Right lobe of liver (tissue), 6 donors: ENCODE data around the gene PDGFB. TPM values are rescaled to one million over a fixed set of nuclear protein-coding genes. Genes with fewer than 3 reads are reported as not detected.
A peak's percentile ranks its signal among the peaks of the same experiment; 100 is the strongest.

ENCODE experiments used
- ATAC-seq, 4 donors: fragments of 200-7000 bp; cut with Tn5 transposase; one replicate each; pipeline ENCODE4 v1.9.1; 2020; ENCODE audit warnings: mild to moderate bottlenecking in 4 of 4, moderate library complexity in 4 of 4
- DNase-seq, 3 donors: peaks; one replicate each; pipeline ENCODE4 v3.0.0-alpha.2; 2020
- H3K27ac ChIP-seq, 3 donors: fragments of 200-600 bp; one replicate each; pipeline ENCODE4 v1.8.0; 2022
- H3K27me3 ChIP-seq, 2 donors: fragments of 200-600 bp; one replicate each; pipeline ENCODE4 v1.8.0; 2022
- H3K36me3 ChIP-seq, 4 donors: fragments of 200-600 bp; sonication (generic) in 1 of 4; one replicate each; pipeline versions ENCODE4 v1.5.1 to v1.8.0; 2017 to 2022; ENCODE audit warnings: control low read depth in 1 of 4
- H3K4me1 ChIP-seq, 4 donors: fragments of 200-600 bp; sonication (generic) in 1 of 4; one replicate each; pipeline versions ENCODE4 v1.5.1 to v1.8.0; 2017 to 2022; ENCODE audit warnings: control low read depth in 1 of 4
- H3K4me3 ChIP-seq, 3 donors: fragments of 200-600 bp; one replicate each; pipeline ENCODE4 v1.8.0; 2022
- H3K9me3 ChIP-seq, 4 donors: fragments of 200-600 bp; sonication (generic) in 1 of 4; one replicate each; pipeline versions ENCODE4 v1.5.1 to v1.8.0; 2017 to 2022; ENCODE audit warnings: control low read depth in 1 of 4
- POLR2A ChIP-seq: fragments of 450-650 bp; IDR thresholded peaks from one replicate; pipeline ENCODE4 v1.6.1; 2017; ENCODE audit warnings: antibody characterized with exemption, mild to moderate bottlenecking
- WGBS: methylation state at CpG from one replicate; pipeline ENCODE4 v1.1.6; 2018; ENCODE audit warnings: low coverage, low lambda C conversion rate; ENCODE audit not compliant: insufficient coverage; ENCODE audit errors: missing lambda C conversion rate; 5-methylcytosine and 5-hydroxymethylcytosine counted together
- intact Hi-C, 2 donors: fragments of 100-400 bp; cut with DNase I; formaldehyde crosslinking; loops; one replicate each; pipeline versions ENCODE4 v1.11.2 to v1.14.1; 2022
- total RNA-seq, 6 experiments: library from RNA; depleted of rRNA in 2 of 6; stranded (reverse); fragments of >200 nt in 2 of 6; fragmentation: NEBNext Ultra II Directional in 3 of 6; extraction: Animal tissue kit (Norgen Biotek cat#: 25700) in 3 of 6; gene quantifications; one replicate each; pipeline versions ENCODE4 v1.1.0 to v1.2.4, GENCODE V29; 2016 to 2023
- TF ChIP-seq, protein P1 (sequence below), 4 donors: fragments of 200-600 bp in 3 of 4; fragments of 450-650 bp in 1 of 4; IDR thresholded peaks; one replicate each; pipeline versions ENCODE4 v1.5.1 to v1.8.0; 2016 to 2022; ENCODE audit warnings: antibody characterized with exemption in 4 of 4, mild to moderate bottlenecking in 2 of 4
- donor health status: DM: no; HTN: yes; CAD: no.
- donor health status: DM: no; HTN: no; CAD: no.
- donor health status: DM: no; HTN: no; CAD: no.
- donor health status: DM: no; HTN: yes; CAD: no.
- donor health status: DM: no; HTN: yes; CAD: no.

Gene PDGFB
- total RNA-seq, 6 experiments from 2014 or later: 0.90 to 10.2 (median 3.3) TPM

DNA sequence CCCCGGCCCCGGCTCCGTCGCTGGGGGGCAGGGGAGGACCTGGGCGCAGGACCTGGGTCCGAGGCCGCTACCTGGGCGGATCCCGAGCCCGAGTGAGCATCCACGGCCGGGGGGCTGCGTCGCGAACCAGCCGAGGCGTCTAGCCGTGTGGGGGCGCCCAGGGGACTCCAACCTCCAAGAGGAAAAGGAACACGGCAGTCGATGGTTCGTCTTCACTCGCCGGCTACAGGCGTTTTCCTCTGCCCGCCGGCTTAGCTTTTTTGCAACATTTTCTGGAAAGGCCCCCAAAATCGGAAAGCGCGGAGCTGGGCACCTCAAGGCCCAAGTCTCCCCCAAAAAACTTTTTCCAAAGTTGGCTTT is 666 bp downstream of the PDGFB start:
- no peaks in the 10 kb centered on the region for H3K36me3 ChIP-seq
- H3K27ac ChIP-seq: peak overlapping the region in 1 of 3 donors; percentile 66
- intact Hi-C loops: loop anchor here in 1 of 2 donors (10.0 kb wide), 1 partner anchor 71 kb away; the partner anchor contains the start of gene RPL3
- no peaks in the 10 kb centered on the region for H3K27me3 ChIP-seq
- no peak for ATAC-seq
- H3K9me3 ChIP-seq: no peaks in the 10 kb centered on the region
- TF ChIP-seq, protein P1, sequence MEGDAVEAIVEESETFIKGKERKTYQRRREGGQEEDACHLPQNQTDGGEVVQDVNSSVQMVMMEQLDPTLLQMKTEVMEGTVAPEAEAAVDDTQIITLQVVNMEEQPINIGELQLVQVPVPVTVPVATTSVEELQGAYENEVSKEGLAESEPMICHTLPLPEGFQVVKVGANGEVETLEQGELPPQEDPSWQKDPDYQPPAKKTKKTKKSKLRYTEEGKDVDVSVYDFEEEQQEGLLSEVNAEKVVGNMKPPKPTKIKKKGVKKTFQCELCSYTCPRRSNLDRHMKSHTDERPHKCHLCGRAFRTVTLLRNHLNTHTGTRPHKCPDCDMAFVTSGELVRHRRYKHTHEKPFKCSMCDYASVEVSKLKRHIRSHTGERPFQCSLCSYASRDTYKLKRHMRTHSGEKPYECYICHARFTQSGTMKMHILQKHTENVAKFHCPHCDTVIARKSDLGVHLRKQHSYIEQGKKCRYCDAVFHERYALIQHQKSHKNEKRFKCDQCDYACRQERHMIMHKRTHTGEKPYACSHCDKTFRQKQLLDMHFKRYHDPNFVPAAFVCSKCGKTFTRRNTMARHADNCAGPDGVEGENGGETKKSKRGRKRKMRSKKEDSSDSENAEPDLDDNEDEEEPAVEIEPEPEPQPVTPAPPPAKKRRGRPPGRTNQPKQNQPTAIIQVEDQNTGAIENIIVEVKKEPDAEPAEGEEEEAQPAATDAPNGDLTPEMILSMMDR (IDR thresholded peaks at IDR 0.05): no peak
- no peak for TF ChIP-seq POLR2A
- WGBS: 0% methylated on average over 6 of the region's 30 CpGs
- peak overlapping the region; percentile 48 to 53 (median 51) for H3K4me3 ChIP-seq
- H3K4me1 ChIP-seq: peaks cover 0 to 25% (median 4%) of the 10 kb centered on the region in 4 donors
- DNase-seq: no peak

DNA sequence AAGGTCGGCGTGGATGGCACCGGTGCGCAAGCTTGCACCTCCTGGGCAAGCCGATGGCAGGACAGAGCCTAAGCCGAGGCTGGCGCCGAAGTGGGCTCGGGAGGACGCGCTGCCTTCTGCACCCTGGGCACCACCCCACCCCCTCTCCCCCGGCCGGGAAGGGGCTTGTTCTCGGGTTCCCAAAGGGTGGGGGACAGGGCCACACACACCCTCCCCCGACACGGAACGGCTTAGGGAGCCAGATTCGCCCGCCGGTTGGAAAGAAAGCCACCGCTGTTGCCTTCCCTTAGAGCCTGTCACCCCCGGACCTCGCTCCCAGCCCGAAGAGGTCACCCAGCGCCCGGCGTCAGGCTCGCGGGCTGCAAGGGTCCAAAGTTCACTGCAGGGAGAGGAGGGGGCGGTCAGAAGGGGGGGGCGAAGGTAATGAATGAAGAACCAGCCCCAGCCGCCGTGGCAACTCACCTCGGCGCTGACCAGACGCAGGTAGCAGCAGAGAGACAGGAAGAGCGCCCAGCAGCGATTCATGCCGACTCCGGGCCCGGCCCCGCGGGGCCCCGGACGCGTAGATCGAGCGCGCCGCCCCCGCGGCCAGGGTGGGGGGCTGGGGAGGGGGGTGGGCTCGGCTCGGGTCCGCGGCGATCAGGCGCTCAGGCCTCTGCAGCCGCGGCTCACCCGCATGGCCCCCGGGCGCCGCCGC is 1.2 kb downstream of the PDGFB start:
- ATAC-seq (peak; percentile 18 to 55 (median 32)), DNase-seq (peak in 1 of 3 donors; percentile 62)
- no peaks in the 10 kb centered on the region for H3K36me3 ChIP-seq
- H3K9me3 ChIP-seq: no peaks in the 10 kb centered on the region
- H3K27me3 ChIP-seq: no peaks in the 10 kb centered on the region
- WGBS: 0% methylated on average over 25 of the region's 65 CpGs
- TF ChIP-seq, protein P1 (IDR thresholded peaks at IDR 0.05): no peak
- TF ChIP-seq POLR2A: peak; percentile 41
- peak overlapping the region in 2 of 3 donors; percentile 50 to 66 for H3K27ac ChIP-seq
- peak overlapping the region; percentile 48 to 53 (median 51) for H3K4me3 ChIP-seq
- intact Hi-C loops: loop anchor here in 1 of 2 donors (10.0 kb wide), 1 partner anchor 71 kb away; the partner anchor contains the start of gene RPL3
- peaks cover 0 to 25% (median 4%) of the 10 kb centered on the region in 4 donors for H3K4me1 ChIP-seq

DNA sequence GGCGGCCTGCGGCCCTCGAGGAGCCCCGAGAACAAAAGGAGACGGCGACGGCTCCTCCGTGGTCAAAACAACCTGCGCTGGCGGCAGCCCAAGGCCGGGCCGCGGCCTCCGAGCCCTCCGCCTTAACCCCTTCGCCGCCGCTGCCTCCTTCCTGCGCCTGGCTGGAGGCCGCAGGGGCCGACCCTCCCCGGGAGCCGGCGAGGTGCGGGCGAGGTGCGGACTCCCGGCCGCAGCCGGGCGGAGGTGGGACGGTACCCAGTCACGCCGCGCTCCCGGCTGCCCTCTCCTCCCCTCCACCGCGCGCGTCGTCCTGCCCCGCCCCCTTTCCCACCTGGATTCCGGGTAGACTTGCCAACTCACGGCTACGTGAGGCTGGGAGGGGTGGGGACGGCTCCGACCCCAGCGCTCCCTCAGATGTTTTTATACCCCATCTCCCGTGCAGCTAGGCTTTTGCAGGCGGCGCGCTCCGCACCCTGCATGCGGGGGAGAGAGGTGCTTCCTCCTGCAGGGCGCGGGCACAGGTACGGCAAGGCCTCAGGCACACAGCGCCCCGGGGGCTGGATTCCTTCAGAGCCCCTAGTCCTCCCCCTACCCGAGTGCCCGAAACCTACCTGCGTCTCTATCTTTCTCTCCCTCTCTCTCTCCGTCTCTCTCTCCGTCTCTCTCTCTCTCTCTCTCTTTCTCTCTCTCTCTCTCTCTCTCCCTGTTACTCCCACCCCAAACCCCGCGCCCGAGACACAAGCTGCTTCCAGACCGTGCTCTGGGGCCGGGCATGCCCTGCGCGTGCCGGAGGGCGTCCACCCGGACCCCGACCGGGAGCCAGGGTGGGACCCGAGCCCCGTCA is 2.0 kb downstream of the PDGFB start:
- TF ChIP-seq, protein P1 (IDR thresholded peaks at IDR 0.05): no peak
- TF ChIP-seq POLR2A: no peak
- H3K9me3 ChIP-seq: no peaks in the 10 kb centered on the region
- H3K27ac ChIP-seq: peak overlapping the region; percentile 37 to 66 (median 50)
- intact Hi-C loops: loop anchor here in 1 of 2 donors (10.0 kb wide), 1 partner anchor 72 kb away; the partner anchor contains the start of gene RPL3
- H3K36me3 ChIP-seq: no peaks in the 10 kb centered on the region
- ATAC-seq (peak in 3 of 4 donors; percentile 3 to 12 (median 9)), DNase-seq (no peak)
- peak overlapping the region; percentile 48 to 53 (median 51) for H3K4me3 ChIP-seq
- no peaks in the 10 kb centered on the region for H3K27me3 ChIP-seq
- H3K4me1 ChIP-seq: peaks cover 0 to 25% (median 4%) of the 10 kb centered on the region in 4 donors
- 0% methylated on average over 15 of the region's 78 CpGs for WGBS

DNA sequence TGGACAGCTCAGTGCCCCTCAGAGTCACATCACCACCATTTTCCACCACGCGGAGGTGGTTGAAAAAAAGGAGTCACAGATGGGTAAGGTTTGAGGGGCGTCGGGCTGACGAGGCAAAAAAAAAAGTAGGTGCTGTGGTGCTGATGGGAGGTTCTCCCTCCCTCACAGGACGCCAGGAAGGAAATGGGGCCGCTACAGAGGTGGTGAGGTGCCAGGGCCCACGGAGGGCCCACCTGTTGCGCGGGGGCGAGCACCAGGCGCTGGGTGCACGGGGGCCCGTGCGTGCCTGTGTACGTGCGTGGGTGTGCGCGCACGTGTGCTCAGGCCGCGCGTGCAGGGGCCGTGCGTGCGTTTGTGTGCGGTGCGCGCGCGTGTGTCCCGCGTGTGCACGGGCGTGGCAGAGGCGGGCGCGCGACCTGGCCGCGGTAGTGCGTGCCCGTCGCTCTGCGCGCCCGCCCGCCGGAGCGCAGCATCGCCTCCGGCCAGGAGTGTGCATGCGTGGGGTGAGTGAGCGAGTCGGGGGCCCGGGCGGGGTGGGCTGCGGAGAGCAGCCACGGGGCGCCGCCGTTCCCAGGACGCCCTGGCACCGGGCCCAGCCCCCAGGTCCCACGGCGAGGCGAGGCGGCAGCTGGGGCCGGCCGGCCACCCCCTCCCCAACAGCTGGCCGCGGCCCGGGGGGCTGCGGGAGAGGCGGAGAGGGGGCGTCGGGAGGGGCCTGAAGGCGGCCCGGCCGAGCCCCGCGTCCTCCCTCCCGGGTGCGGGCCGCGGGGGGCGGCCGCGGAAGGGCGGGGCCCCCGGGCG is 2.8 kb downstream of the PDGFB start:
- WGBS: 36% methylated on average over 14 of the region's 92 CpGs
- Histone ChIP-seq H3K27me3 (no peaks in the 10 kb centered on the region), H3K36me3 (no peaks in the 10 kb centered on the region), H3K4me3 (peak overlapping the region; percentile 48 to 53 (median 51)), H3K4me1 (peaks cover 0 to 25% (median 4%) of the 10 kb centered on the region in 4 donors), H3K27ac (peak overlapping the region; percentile 21 to 66 (median 37)), H3K9me3 (no peaks in the 10 kb centered on the region)
- intact Hi-C loops: loop anchor here in 1 of 2 donors (10.0 kb wide), 1 partner anchor 73 kb away; the partner anchor contains the start of gene RPL3
- DNase-seq (no peak), ATAC-seq (no peak)
- TF ChIP-seq, protein P1 (IDR thresholded peaks at IDR 0.05): no peak
- no peak for TF ChIP-seq POLR2A
